ENCODE measurements around the gene PNLDC1. TPM values are rescaled to one million over a fixed set of nuclear protein-coding genes. Genes with fewer than 3 reads are reported as not detected.
"Not testable (repeated sequence)": the region's sequence is repeated elsewhere in the genome, so short reads cannot be mapped to it uniquely, and the experiment has no call there.

PNLDC1 gene
- total RNA-seq, 1 donor from 2014 or later = 0.27 TPM

DNA sequence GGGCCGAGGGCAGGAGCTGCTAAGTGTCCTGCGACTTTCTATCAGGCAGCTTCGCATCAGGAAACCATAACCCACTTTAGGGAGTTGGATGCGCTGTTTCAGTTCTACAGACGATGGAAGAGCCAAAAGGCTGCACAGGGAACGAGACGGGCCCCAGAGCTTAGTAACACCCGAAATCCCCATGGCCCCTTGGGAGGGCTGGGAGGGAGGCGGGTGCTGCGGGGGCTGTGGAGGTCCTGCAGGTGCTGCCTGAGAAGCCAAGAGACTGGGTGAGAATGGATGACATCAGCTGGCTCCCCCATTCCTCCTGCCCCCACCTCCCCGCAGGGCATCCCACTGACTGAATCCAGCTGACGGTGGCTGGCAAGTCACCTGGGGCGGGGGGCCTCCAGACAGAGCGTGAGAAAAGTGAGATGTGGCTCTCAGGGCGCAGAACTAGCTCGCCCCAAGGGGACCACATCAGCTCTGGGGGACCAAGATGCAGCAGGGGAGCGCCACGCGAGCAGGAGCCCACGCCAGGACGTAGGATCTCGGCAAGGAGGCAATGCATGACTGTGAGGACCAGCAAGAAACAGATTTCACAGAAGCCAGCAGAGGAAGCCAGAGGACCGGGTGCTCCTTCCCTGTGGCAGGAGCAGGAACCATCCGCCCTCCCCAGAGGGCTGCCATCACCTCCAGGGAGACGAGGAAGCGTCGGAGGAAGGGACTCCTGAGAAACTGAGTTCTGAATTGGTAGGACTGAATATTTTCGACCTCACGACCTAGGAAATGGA is 36.8 kb downstream of the PNLDC1 start:
- intact Hi-C loops (cut with DNase I) = no loop called here
- H3K27ac ChIP-seq = no peak overlapping the region
- no peak for ATAC-seq

DNA sequence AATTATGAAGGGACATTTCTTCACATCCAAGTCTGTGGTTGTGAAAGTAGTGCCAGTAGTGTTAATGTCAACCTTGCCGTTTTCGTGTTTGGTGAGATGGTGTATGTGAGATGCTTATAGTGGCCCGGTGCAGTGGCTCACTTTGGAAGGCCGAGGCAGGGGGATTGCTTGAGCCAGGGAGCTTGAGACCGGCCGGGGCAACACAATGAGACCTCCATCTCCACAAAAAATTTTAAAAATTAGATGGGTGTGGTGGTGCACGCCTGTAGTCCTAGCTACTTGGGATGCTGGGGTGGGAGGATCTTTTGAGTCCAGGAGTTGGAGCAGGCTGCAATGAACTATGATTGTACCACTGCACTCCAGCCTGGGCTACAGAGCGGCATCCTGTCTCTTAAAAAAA is 37.4 kb downstream of the PNLDC1 start:
- Histone ChIP-seq H3K9me3 (no peaks in the 10 kb centered on the region), H3K4me1 (no peaks in the 10 kb centered on the region), H3K4me3 (no peak overlapping the region), H3K27me3 (ENCODE audit: low read depth) (no peaks in the 10 kb centered on the region), H3K36me3 (no peaks in the 10 kb centered on the region), H3K27ac (no peak overlapping the region)
- TF ChIP-seq, protein P1, sequence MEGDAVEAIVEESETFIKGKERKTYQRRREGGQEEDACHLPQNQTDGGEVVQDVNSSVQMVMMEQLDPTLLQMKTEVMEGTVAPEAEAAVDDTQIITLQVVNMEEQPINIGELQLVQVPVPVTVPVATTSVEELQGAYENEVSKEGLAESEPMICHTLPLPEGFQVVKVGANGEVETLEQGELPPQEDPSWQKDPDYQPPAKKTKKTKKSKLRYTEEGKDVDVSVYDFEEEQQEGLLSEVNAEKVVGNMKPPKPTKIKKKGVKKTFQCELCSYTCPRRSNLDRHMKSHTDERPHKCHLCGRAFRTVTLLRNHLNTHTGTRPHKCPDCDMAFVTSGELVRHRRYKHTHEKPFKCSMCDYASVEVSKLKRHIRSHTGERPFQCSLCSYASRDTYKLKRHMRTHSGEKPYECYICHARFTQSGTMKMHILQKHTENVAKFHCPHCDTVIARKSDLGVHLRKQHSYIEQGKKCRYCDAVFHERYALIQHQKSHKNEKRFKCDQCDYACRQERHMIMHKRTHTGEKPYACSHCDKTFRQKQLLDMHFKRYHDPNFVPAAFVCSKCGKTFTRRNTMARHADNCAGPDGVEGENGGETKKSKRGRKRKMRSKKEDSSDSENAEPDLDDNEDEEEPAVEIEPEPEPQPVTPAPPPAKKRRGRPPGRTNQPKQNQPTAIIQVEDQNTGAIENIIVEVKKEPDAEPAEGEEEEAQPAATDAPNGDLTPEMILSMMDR (IDR thresholded peaks at IDR 0.05) = no peak
- no peak for DNase-seq
- ATAC-seq = no peak
- intact Hi-C loops (cut with DNase I) = no loop called here

More for the DNA sequence above, 36.8 kb downstream of the PNLDC1 start:
- H3K27me3 ChIP-seq (ENCODE audit: low read depth) = no peaks in the 10 kb centered on the region
- no peaks in the 10 kb centered on the region for H3K36me3 ChIP-seq
- TF ChIP-seq, protein P1 (IDR thresholded peaks at IDR 0.05) = no peak
- H3K4me3 ChIP-seq = no peak overlapping the region
- H3K9me3 ChIP-seq = no peaks in the 10 kb centered on the region
- peak; percentile 31 for DNase-seq
- H3K4me1 ChIP-seq = no peaks in the 10 kb centered on the region

DNA sequence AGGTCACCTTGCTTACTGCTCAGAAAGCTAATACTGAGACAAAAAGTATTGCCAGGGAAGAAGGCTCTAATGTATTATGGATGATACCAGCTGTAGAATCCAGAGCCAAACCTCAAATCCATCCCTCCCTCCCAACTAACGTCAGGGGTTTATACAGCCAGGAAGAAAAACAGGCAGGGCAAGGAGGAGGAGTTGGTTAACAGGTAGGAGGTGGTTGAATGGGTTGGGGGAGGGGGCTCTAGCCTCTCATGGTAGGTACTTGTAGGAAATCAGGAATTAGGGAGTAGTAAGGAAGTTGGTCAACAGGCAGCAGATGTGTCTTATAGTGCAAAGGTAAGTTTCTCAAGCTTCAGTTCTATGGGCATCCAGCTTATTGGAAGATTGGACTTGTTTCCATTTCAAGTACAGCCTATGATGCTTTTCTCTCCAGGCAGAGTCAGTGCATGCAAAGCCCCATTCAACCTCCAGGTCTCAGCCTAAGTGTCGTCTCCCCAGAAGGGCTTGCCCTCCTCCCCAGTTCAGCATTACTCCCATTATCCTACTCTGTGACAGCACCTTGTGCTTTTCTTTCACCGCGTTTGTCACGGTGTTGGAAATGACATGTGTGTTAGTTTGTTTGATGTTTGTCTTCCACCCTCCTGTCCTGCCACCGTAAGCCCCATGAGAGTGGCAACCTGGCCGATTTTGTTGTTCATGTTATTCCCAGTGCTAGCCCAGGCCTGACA is 38.1 kb downstream of the PNLDC1 start:
- no peaks in the 10 kb centered on the region for H3K9me3 ChIP-seq
- H3K4me3 ChIP-seq = no peak overlapping the region
- H3K4me1 ChIP-seq = no peaks in the 10 kb centered on the region
- no peaks in the 10 kb centered on the region for H3K36me3 ChIP-seq
- TF ChIP-seq, protein P1 (IDR thresholded peaks at IDR 0.05) = no peak
- no peaks in the 10 kb centered on the region for H3K27me3 ChIP-seq (ENCODE audit: low read depth)
- DNase-seq (no peak), ATAC-seq (no peak)
- intact Hi-C loops (cut with DNase I) = no loop called here
- H3K27ac ChIP-seq = no peak overlapping the region

DNA sequence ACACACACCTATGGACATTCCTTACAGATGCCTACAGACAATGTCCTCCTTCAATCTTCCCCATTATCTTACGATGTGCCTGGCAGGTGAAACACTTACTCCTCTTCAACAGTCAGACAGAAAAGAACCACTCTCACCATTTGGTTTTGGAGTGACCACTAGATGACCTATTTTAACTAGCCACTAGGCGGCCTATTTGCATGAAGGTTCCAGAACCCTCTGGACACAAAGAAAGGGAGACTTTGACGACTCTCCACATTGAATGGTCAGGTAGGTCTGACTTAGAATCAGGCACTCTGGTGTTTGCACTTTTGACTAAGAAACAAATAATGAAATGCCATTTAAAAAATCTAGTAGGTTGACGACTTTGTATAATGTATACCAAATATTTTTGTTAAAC is 42.0 kb downstream of the PNLDC1 start:
- TF ChIP-seq, protein P1 (IDR thresholded peaks at IDR 0.05) = peak; percentile 13
- H3K4me3 ChIP-seq = no peak overlapping the region
- no peak for DNase-seq

DNA sequence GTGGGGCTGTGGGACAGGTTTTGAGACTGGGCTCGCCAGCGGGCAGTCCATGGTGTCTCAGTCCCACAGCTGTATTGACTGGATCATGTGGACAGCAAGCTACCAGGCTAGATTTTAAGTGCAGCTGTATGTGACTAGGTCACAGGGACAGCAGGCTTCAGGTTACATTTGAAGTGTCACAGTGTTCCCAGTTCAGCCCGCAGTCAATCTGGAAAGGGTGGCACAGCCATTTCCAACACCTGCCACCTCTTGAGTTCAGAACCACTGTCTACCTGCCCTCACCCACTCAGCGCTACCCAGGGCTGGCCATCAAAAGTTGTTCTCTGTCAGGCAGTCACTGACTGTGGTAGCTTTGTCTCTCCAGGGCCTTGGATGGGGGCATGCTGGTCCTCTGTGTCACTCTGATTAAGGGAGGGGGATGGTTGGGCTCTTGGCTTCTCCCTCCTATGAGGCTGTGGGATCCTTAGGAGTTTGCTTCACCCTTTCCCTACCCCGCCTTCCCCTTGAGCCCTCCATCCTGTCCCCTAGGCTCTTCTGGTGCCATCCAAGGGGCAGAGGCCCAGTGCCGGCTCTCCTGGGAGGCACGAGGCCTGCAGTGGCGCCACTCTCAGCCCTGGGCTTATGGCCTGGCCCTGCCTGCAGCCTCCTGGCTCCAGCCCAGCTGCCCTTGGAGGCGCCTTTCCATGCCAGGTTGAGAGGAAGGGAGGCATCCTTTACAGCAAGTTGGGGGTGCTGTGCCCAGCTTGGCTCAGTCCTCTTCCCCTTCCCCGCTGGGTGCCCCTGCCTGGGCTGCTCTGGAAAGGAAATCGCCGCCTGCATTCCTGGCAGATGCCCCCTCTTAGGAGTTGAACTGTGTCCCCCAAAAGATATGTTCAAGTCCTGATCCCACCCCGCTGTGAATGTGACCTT is 44.9 kb downstream of the PNLDC1 start:
- Histone ChIP-seq H3K4me3 (no peak overlapping the region), H3K27ac (no peak overlapping the region), H3K36me3 (no peaks in the 10 kb centered on the region), H3K4me1 (no peaks in the 10 kb centered on the region), H3K9me3 (no peaks in the 10 kb centered on the region), H3K27me3 (ENCODE audit: low read depth) (no peaks in the 10 kb centered on the region)
- TF ChIP-seq, protein P1 (IDR thresholded peaks at IDR 0.05) = no peak
- DNase-seq (no peak), ATAC-seq (peak in 1 of 2 donors; percentile 43)
- intact Hi-C loops (cut with DNase I) = no loop called here

More for the DNA sequence above, 42.0 kb downstream of the PNLDC1 start:
- Histone ChIP-seq H3K27me3 (ENCODE audit: low read depth) (no peaks in the 10 kb centered on the region), H3K9me3 (no peaks in the 10 kb centered on the region), H3K27ac (no peak overlapping the region), H3K4me1 (no peaks in the 10 kb centered on the region), H3K36me3 (no peaks in the 10 kb centered on the region)
- intact Hi-C loops (cut with DNase I) = no loop called here
- ATAC-seq = no peak

DNA sequence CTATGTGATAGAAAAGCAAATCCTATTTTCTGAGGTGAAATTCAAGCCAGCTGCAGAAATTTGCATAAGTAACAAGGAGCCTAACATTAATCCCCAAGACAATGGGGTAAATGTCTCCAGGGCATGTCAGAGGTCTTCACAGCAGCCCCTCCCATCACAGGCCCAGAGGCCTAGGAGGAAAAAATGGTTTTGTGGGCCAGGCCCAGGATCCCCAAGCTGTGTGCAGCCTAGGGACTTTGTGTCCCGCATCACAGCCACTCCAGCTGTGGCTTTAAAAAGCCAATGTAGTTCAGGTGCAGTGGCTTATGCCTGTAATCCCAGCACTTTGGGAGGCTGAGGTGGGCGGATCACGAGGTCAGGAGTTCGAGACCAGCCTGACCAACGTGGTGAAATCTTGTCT is 48.5 kb downstream of the PNLDC1 start:
- H3K36me3 ChIP-seq; H3K27me3 ChIP-seq (ENCODE audit: low read depth); H3K4me3 ChIP-seq; H3K27ac ChIP-seq; H3K4me1 ChIP-seq; H3K9me3 ChIP-seq; ATAC-seq; intact Hi-C loops (cut with DNase I); DNase-seq: not testable (repeated sequence)

DNA sequence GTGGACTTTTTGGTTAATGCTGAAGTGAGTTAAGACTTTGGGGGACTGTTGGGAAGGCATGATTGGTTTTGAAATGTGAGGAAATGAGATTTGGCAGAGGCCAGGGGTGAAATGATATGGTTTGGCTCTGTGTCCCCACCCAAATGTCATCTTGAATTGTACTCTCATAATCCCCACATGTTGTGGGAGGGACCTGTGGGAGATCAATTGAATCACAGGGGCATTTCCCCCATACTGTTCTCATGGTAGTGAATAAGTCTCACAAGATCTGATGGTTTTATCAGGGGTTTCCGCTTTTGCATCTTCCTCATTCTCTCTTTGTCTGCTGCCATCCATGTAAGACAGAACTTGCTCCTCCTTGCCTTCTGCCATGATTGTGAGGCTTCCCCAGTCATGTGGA is 49.8 kb downstream of the PNLDC1 start:
- H3K4me1 ChIP-seq; H3K27ac ChIP-seq; intact Hi-C loops (cut with DNase I); H3K27me3 ChIP-seq (ENCODE audit: low read depth); ATAC-seq; H3K9me3 ChIP-seq; DNase-seq; H3K4me3 ChIP-seq; H3K36me3 ChIP-seq: not testable (repeated sequence)
